Peyer's patch (tissue), 4 donors: ENCODE data around the gene MDM4. TPM values are rescaled to one million over a fixed set of nuclear protein-coding genes. Genes with fewer than 3 reads are reported as not detected.
A peak's percentile ranks its signal among the peaks of the same experiment; 100 is the strongest.
"Not testable (repeated sequence)": the region's sequence is repeated elsewhere in the genome, so short reads cannot be mapped to it uniquely, and the experiment has no call there.

Source experiments
- DNase-seq, 3 donors: peaks; one replicate each; pipeline ENCODE4 v3.0.0-alpha.2; 2017 to 2019
- H3K27ac ChIP-seq, 4 donors: fragments of 200-600 bp; sonication (generic); one replicate each; pipeline ENCODE4 v1.5.1; 2016 to 2019
- H3K27me3 ChIP-seq, 2 donors: fragments of 200-600 bp; sonication (generic); one replicate each; pipeline ENCODE4 v1.5.1; 2019
- H3K36me3 ChIP-seq, 3 donors: fragments of 200-600 bp; sonication (generic); one replicate each; pipeline ENCODE4 v1.5.1; 2016 to 2019
- H3K4me1 ChIP-seq, 4 donors: fragments of 200-600 bp; sonication (generic); one replicate each; pipeline ENCODE4 v1.5.1; 2016 to 2019
- H3K4me3 ChIP-seq, 4 donors: fragments of 200-600 bp; sonication (generic); 1 replicate in 3 of 4; 2 replicates in 1 of 4; pipeline ENCODE4 v1.5.1; 2016 to 2019; ENCODE audit warnings: mild to moderate bottlenecking in 1 of 4
- H3K9me3 ChIP-seq, 4 donors: fragments of 200-600 bp; sonication (generic); one replicate each; pipeline ENCODE4 v1.5.1; 2016 to 2019; ENCODE audit warnings: mild to moderate bottlenecking in 1 of 4
- CTCF ChIP-seq, 6 experiments: fragments of 450-650 bp in 4 of 6; fragments of 200-600 bp in 2 of 6; sonication (generic) in 1 of 6; IDR thresholded peaks; one replicate each; pipeline ENCODE4 v1.5.1; 2017 to 2019; ENCODE audit warnings: antibody characterized with exemption in 6 of 6, mild to moderate bottlenecking in 3 of 6, moderate library complexity in 1 of 6
- POLR2A ChIP-seq, 2 donors: fragments of 450-650 bp; IDR thresholded peaks; one replicate each; pipeline ENCODE4 v1.5.1; 2017; ENCODE audit warnings: antibody characterized with exemption in 2 of 2, mild to moderate bottlenecking in 2 of 2, moderate library complexity in 2 of 2
- total RNA-seq, 4 donors: library from RNA; depleted of rRNA; stranded (reverse); fragments of >200 nt; gene quantifications; one replicate each; pipeline ENCODE4 v1.1.0, GENCODE V29; 2016

Gene MDM4
- total RNA-seq, 4 donors from 2014 or later = 83.0 to 227 (median 125) TPM

- Histone ChIP-seq H3K4me1 (peaks cover 0 to 43% (median 18%) of the 10 kb centered on the region in 4 donors), H3K27me3 (no peaks in the 10 kb centered on the region), H3K36me3 (no peaks in the 10 kb centered on the region), H3K27ac (peak overlapping the region in 1 of 4 donors; percentile 30), H3K4me3 (no peak overlapping the region), H3K9me3 (no peaks in the 10 kb centered on the region)
- TF ChIP-seq POLR2A (IDR thresholded peaks at IDR 0.05) (no peak), CTCF (IDR thresholded peaks at IDR 0.05) (no peak)
- DNase-seq = no peak
Measured at GRCh38 chr1:204483791-204484190, 32.4 kb upstream of the MDM4 start.

GRCh38 chr1:204486513-204487255, 29.5 kb upstream of the MDM4 start:
- H3K4me3 ChIP-seq = not testable (repeated sequence)
- H3K4me1 ChIP-seq = peaks cover 0 to 25% (median 1%) of the 10 kb centered on the region in 4 donors

GRCh38 chr1:204487256-204487615, 29.0 kb upstream of the MDM4 start:
- Histone ChIP-seq H3K36me3 (no peaks in the 10 kb centered on the region), H3K4me3 (no peak overlapping the region), H3K4me1 (peaks cover 0 to 25% (median 2%) of the 10 kb centered on the region in 4 donors), H3K9me3 (no peaks in the 10 kb centered on the region), H3K27ac (no peak overlapping the region), H3K27me3 (no peaks in the 10 kb centered on the region)
- DNase-seq = no peak
- no peak for TF ChIP-seq CTCF (IDR thresholded peaks at IDR 0.05)
- TF ChIP-seq POLR2A (IDR thresholded peaks at IDR 0.05) = no peak

More at GRCh38 chr1:204486513-204487255, 29.5 kb upstream of the MDM4 start:
- not testable (repeated sequence) for H3K27me3 ChIP-seq, H3K9me3 ChIP-seq, DNase-seq, H3K27ac ChIP-seq, H3K36me3 ChIP-seq

GRCh38 chr1:204491655-204492054, 24.6 kb upstream of the MDM4 start:
- no peak for TF ChIP-seq POLR2A (IDR thresholded peaks at IDR 0.05)
- TF ChIP-seq CTCF (IDR thresholded peaks at IDR 0.05) = no peak
- Histone ChIP-seq H3K9me3 (no peaks in the 10 kb centered on the region), H3K4me3 (peak overlapping the region in 1 of 4 donors; percentile 87), H3K27me3 (no peaks in the 10 kb centered on the region), H3K27ac (peak overlapping the region in 3 of 4 donors; percentile 89 to 97 (median 97)), H3K36me3 (no peaks in the 10 kb centered on the region), H3K4me1 (peaks cover 4 to 30% (median 7%) of the 10 kb centered on the region in 4 donors)
- no peak for DNase-seq

GRCh38 chr1:204493145-204493983, 22.8 kb upstream of the MDM4 start:
- H3K4me1 ChIP-seq = peaks cover 4 to 28% (median 7%) of the 10 kb centered on the region in 4 donors
- TF ChIP-seq CTCF (IDR thresholded peaks at IDR 0.05) (no peak), POLR2A (IDR thresholded peaks at IDR 0.05) (peak in 1 of 2 donors; percentile 34)
- DNase-seq = peak; percentile 49 to 88 (median 87)
- no peaks in the 10 kb centered on the region for H3K36me3 ChIP-seq
- H3K9me3 ChIP-seq = no peaks in the 10 kb centered on the region
- H3K27me3 ChIP-seq = no peaks in the 10 kb centered on the region
- H3K27ac ChIP-seq = peak overlapping the region; percentile 89 to 97 (median 94)
- peak overlapping the region; percentile 60 to 87 (median 73) for H3K4me3 ChIP-seq

- Histone ChIP-seq H3K9me3 (no peaks in the 10 kb centered on the region), H3K4me3 (peak overlapping the region; percentile 60 to 87 (median 73)), H3K27ac (peak overlapping the region; percentile 89 to 97 (median 94)), H3K4me1 (peaks cover 4 to 28% (median 7%) of the 10 kb centered on the region in 4 donors), H3K36me3 (no peaks in the 10 kb centered on the region), H3K27me3 (no peaks in the 10 kb centered on the region)
- TF ChIP-seq CTCF (IDR thresholded peaks at IDR 0.05) (no peak), POLR2A (IDR thresholded peaks at IDR 0.05) (no peak)
- DNase-seq = peak; percentile 80 to 90 (median 84)
Measured at GRCh38 chr1:204493984-204494280, 22.3 kb upstream of the MDM4 start.
